ENCODE measurements around the gene SLC26A11.
A peak's percentile ranks its signal among the peaks of the same experiment; 100 is the strongest.

The SLC26A11 gene

GRCh38 chr17:80220054-80220735 is at the start of gene SLC26A11, which contains the start of gene SGSH:
TSS of gene SLC26A11 (plus strand) at chr17:80220427. CDS start at chr17:80221561, 1,134 bp downstream.
TSS of gene SGSH (minus strand) at chr17:80220333. CDS start at chr17:80220313, 20 bp downstream.
- peak; percentile 92 for ATAC-seq

GRCh38 chr17:80171681-80172080 is 48.5 kb upstream of the SLC26A11 start:
- TF ChIP-seq ZFP30 (CRISPR knock-in tag; IDR thresholded peaks at IDR 0.05) (no peak), ESRRG (CRISPR knock-in tag; IDR thresholded peaks at IDR 0.05) (no peak), RARB (CRISPR knock-in tag; IDR thresholded peaks at IDR 0.05) (no peak), ZC3H10 (CRISPR knock-in tag; IDR thresholded peaks at IDR 0.05) (no peak), ISL1 (CRISPR knock-in tag; IDR thresholded peaks at IDR 0.05) (no peak), CREB5 (CRISPR knock-in tag; IDR thresholded peaks at IDR 0.05; ENCODE audit: low read depth) (no peak), ZNF70 (CRISPR knock-in tag; IDR thresholded peaks at IDR 0.05) (no peak), CSRNP3 (CRISPR knock-in tag; IDR thresholded peaks at IDR 0.05) (no peak), PPARA (CRISPR knock-in tag; IDR thresholded peaks at IDR 0.05; ENCODE audit: borderline replicate concordance) (no peak), ZFP3 (CRISPR knock-in tag; IDR thresholded peaks at IDR 0.05) (no peak), CSDC2 (CRISPR knock-in tag; IDR thresholded peaks at IDR 0.05) (no peak), OSR1 (CRISPR knock-in tag; IDR thresholded peaks at IDR 0.05) (no peak), GLIS3 (CRISPR knock-in tag; IDR thresholded peaks at IDR 0.05) (no peak), TSHZ2 (CRISPR knock-in tag; IDR thresholded peaks at IDR 0.05) (no peak), TCF4 (CRISPR knock-in tag; IDR thresholded peaks at IDR 0.05; ENCODE audit: borderline replicate concordance) (no peak), SNAI2 (CRISPR knock-in tag; IDR thresholded peaks at IDR 0.05) (no peak), ZNF8 (CRISPR knock-in tag; IDR thresholded peaks at IDR 0.05) (no peak)
- no peak for ATAC-seq

More at GRCh38 chr17:80220054-80220735, at the start of gene SLC26A11, which contains the start of gene SGSH:
- TF ChIP-seq RARB (CRISPR knock-in tag; IDR thresholded peaks at IDR 0.05) (no peak), ISL1 (CRISPR knock-in tag; IDR thresholded peaks at IDR 0.05) (no peak), BACH2 (CRISPR knock-in tag; IDR thresholded peaks at IDR 0.05; ENCODE audit: borderline replicate concordance) (no peak), TCF4 (CRISPR knock-in tag; IDR thresholded peaks at IDR 0.05; ENCODE audit: borderline replicate concordance) (no peak), OSR1 (CRISPR knock-in tag; IDR thresholded peaks at IDR 0.05) (no peak), SNAI2 (CRISPR knock-in tag; IDR thresholded peaks at IDR 0.05) (no peak), ZNF70 (CRISPR knock-in tag; IDR thresholded peaks at IDR 0.05) (no peak), ZNF8 (CRISPR knock-in tag; IDR thresholded peaks at IDR 0.05) (no peak), TOX (CRISPR knock-in tag; IDR thresholded peaks at IDR 0.05; ENCODE audit: borderline replicate concordance) (no peak), CSDC2 (CRISPR knock-in tag; IDR thresholded peaks at IDR 0.05) (no peak), ZFP30 (CRISPR knock-in tag; IDR thresholded peaks at IDR 0.05) (no peak), ZFP3 (CRISPR knock-in tag; IDR thresholded peaks at IDR 0.05) (no peak), ZC3H10 (CRISPR knock-in tag; IDR thresholded peaks at IDR 0.05) (no peak), PATZ1 (CRISPR knock-in tag; IDR thresholded peaks at IDR 0.05; ENCODE audit: borderline replicate concordance) (no peak), ESRRG (CRISPR knock-in tag; IDR thresholded peaks at IDR 0.05) (no peak), CSRNP3 (CRISPR knock-in tag; IDR thresholded peaks at IDR 0.05) (no peak), POU6F1 (CRISPR knock-in tag; IDR thresholded peaks at IDR 0.05; ENCODE audit: borderline replicate concordance, low read depth) (no peak)
